Stimulated activated effector memory CD8-positive, alpha-beta T cell treated with anti-CD3 and anti-CD28 coated beads, Interleukin-12 subunit alpha, Interleukin-12 subunit beta, amount 100 ng/mL, for 72 hours (primary cell): ENCODE measurements around the gene GARIN5B.

Experiments
- ATAC-seq: fragments of 150-1000 bp; cut with Tn5 transposase; 2 replicates; pipeline ENCODE4 v1.10.0; 2021
- DNase-seq, 2 donors: peaks; one replicate each; pipeline ENCODE4 v3.0.0; 2021 to 2022; ENCODE audit warnings: low spot score in 2 of 2
- H3K27ac Mint-ChIP-seq: one replicate; pipeline ENCODE4 v1.8.0; 2022; ENCODE audit warnings: mild to moderate bottlenecking, mixed read lengths
- H3K36me3 Mint-ChIP-seq: one replicate; pipeline ENCODE4 v1.8.0; 2022; ENCODE audit warnings: mild to moderate bottlenecking, mixed read lengths
- H3K4me1 Mint-ChIP-seq: one replicate; pipeline ENCODE4 v1.8.0; 2022; ENCODE audit warnings: mixed read lengths
- H3K4me3 Mint-ChIP-seq: one replicate; pipeline ENCODE4 v1.8.0; 2022; ENCODE audit warnings: mild to moderate bottlenecking, mixed read lengths
- H3K9me3 Mint-ChIP-seq: one replicate; pipeline ENCODE4 v1.8.0; 2022; ENCODE audit warnings: mixed read lengths

Gene GARIN5B

GRCh38 chr19:55311397-55311796, 51.7 kb downstream of the GARIN5B start:
- no peak for DNase-seq
- no peaks in the 10 kb centered on the region for H3K4me1 Mint-ChIP-seq
- H3K4me3 Mint-ChIP-seq, result no peak overlapping the region
- peaks cover 15% of the 10 kb centered on the region for H3K36me3 Mint-ChIP-seq
- ATAC-seq, result no peak
- no peaks in the 10 kb centered on the region for H3K9me3 Mint-ChIP-seq
- no peak overlapping the region for H3K27ac Mint-ChIP-seq

GRCh38 chr19:55310498-55310897, 52.6 kb downstream of the GARIN5B start:
- ATAC-seq (no peak), DNase-seq (no peak)
- Mint-ChIP-seq H3K4me3 (no peak overlapping the region), H3K4me1 (no peaks in the 10 kb centered on the region), H3K36me3 (peaks cover 15% of the 10 kb centered on the region), H3K9me3 (no peaks in the 10 kb centered on the region), H3K27ac (no peak overlapping the region)

GRCh38 chr19:55309448-55309847, 53.6 kb downstream of the GARIN5B start:
- Mint-ChIP-seq H3K4me1 (no peaks in the 10 kb centered on the region), H3K27ac (no peak overlapping the region), H3K9me3 (no peaks in the 10 kb centered on the region), H3K4me3 (no peak overlapping the region), H3K36me3 (peaks cover 14% of the 10 kb centered on the region)
- ATAC-seq (no peak), DNase-seq (no peak)

GRCh38 chr19:55308281-55308680, 54.8 kb downstream of the GARIN5B start:
- H3K27ac Mint-ChIP-seq, result no peak overlapping the region
- ATAC-seq, result no peak
- H3K4me3 Mint-ChIP-seq, result no peak overlapping the region
- no peak for DNase-seq
- no peaks in the 10 kb centered on the region for H3K9me3 Mint-ChIP-seq
- no peaks in the 10 kb centered on the region for H3K4me1 Mint-ChIP-seq
- peaks cover 10% of the 10 kb centered on the region for H3K36me3 Mint-ChIP-seq

GRCh38 chr19:55306712-55307111, 56.3 kb downstream of the GARIN5B start:
- no peak for ATAC-seq
- peaks cover 5% of the 10 kb centered on the region for H3K4me1 Mint-ChIP-seq

GRCh38 chr19:55305983-55306562, 57.0 kb downstream of the GARIN5B start:
- no peaks in the 10 kb centered on the region for H3K9me3 Mint-ChIP-seq
- ATAC-seq (no peak), DNase-seq (no peak)
- H3K4me3 Mint-ChIP-seq, result no peak overlapping the region
- H3K4me1 Mint-ChIP-seq, result peaks cover 11% of the 10 kb centered on the region
- no peak overlapping the region for H3K27ac Mint-ChIP-seq
- H3K36me3 Mint-ChIP-seq, result peaks cover 18% of the 10 kb centered on the region

More at GRCh38 chr19:55306712-55307111, 56.3 kb downstream of the GARIN5B start:
- H3K9me3 Mint-ChIP-seq, result no peaks in the 10 kb centered on the region
- H3K36me3 Mint-ChIP-seq, result peaks cover 14% of the 10 kb centered on the region
- DNase-seq, result no peak
- no peak overlapping the region for H3K27ac Mint-ChIP-seq
- no peak overlapping the region for H3K4me3 Mint-ChIP-seq

- no peak overlapping the region for H3K27ac Mint-ChIP-seq
- peak; percentile 24 to 63 for DNase-seq
- H3K9me3 Mint-ChIP-seq, result no peaks in the 10 kb centered on the region
- no peak overlapping the region for H3K4me3 Mint-ChIP-seq
- peaks cover 11% of the 10 kb centered on the region for H3K4me1 Mint-ChIP-seq
- peaks cover 18% of the 10 kb centered on the region for H3K36me3 Mint-ChIP-seq
- ATAC-seq, result peak; percentile 67
Observed at GRCh38 chr19:55305491-55305890, 57.6 kb downstream of the GARIN5B start.

- DNase-seq, result no peak
- H3K4me3 Mint-ChIP-seq, result no peak overlapping the region
- ATAC-seq, result no peak
Observed at GRCh38 chr19:55304980-55305379, 58.1 kb downstream of the GARIN5B start.

More at GRCh38 chr19:55304980-55305379, 58.1 kb downstream of the GARIN5B start:
- Mint-ChIP-seq H3K27ac (no peak overlapping the region), H3K4me1 (peaks cover 13% of the 10 kb centered on the region), H3K36me3 (peaks cover 18% of the 10 kb centered on the region), H3K9me3 (no peaks in the 10 kb centered on the region)
